ENCODE measurements around the gene CHRM1. TPM values are rescaled to one million over a fixed set of nuclear protein-coding genes. Genes with fewer than 3 reads are reported as not detected.

Gene CHRM1
- total RNA-seq, 1 donor from 2014 or later, result 0.29 TPM

DNA sequence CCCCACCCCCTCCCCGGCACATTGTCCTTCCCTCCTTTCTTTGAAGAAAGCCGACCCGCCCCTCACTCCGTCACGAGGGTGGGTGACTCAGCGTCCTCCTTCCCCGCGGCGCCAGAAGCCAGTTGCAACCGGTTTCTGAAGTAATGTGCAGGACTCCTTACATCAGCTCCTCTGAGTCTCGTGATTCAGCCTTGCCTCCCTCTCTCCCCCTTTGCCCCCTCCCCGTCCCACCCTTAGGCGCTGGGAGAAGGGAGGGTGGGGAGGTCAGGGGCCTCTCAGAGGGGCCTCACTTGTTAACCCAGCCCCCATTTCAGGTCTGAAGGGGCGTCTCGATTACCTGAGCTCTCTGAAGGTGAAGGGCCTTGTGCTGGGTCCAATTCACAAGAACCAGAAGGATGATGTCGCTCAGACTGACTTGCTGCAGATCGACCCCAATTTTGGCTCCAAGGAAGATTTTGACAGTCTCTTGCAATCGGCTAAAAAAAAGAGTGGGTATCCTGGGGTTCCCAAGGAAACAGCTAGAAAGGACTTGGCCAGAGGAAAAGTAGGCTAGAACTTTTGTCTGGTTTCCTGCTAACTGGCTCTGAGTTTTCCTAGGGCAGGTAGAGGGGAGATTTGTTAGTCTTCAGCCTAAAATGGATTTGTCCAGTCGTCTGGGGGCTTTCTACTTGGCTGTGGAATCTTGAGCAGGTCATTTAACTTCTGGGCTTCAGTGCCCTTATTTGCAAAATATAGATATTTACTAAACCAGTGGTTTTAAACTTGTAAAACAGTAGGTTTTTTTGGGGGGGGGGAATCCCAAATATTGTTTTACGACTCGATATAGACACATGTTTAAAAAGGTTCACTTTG is 39.4 kb downstream of the CHRM1 start:
- peak overlapping the region; percentile 100 for H3K27ac Mint-ChIP-seq
- H3K36me3 Mint-ChIP-seq, result peaks cover 41% of the 10 kb centered on the region
- TF ChIP-seq, protein P1, sequence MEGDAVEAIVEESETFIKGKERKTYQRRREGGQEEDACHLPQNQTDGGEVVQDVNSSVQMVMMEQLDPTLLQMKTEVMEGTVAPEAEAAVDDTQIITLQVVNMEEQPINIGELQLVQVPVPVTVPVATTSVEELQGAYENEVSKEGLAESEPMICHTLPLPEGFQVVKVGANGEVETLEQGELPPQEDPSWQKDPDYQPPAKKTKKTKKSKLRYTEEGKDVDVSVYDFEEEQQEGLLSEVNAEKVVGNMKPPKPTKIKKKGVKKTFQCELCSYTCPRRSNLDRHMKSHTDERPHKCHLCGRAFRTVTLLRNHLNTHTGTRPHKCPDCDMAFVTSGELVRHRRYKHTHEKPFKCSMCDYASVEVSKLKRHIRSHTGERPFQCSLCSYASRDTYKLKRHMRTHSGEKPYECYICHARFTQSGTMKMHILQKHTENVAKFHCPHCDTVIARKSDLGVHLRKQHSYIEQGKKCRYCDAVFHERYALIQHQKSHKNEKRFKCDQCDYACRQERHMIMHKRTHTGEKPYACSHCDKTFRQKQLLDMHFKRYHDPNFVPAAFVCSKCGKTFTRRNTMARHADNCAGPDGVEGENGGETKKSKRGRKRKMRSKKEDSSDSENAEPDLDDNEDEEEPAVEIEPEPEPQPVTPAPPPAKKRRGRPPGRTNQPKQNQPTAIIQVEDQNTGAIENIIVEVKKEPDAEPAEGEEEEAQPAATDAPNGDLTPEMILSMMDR (conservative IDR thresholded peaks at IDR 0.05), result no peak
- H3K4me3 Mint-ChIP-seq, result peak overlapping the region; percentile 100
- H3K9me3 Mint-ChIP-seq, result no peaks in the 10 kb centered on the region
- no peaks in the 10 kb centered on the region for H3K27me3 Mint-ChIP-seq
- H3K4me1 Mint-ChIP-seq (ENCODE audit: unreplicated experiment), result peaks cover 49% of the 10 kb centered on the region
- DNase-seq (ENCODE audit: extremely low spot score, unreplicated experiment), result peak; percentile 93

DNA sequence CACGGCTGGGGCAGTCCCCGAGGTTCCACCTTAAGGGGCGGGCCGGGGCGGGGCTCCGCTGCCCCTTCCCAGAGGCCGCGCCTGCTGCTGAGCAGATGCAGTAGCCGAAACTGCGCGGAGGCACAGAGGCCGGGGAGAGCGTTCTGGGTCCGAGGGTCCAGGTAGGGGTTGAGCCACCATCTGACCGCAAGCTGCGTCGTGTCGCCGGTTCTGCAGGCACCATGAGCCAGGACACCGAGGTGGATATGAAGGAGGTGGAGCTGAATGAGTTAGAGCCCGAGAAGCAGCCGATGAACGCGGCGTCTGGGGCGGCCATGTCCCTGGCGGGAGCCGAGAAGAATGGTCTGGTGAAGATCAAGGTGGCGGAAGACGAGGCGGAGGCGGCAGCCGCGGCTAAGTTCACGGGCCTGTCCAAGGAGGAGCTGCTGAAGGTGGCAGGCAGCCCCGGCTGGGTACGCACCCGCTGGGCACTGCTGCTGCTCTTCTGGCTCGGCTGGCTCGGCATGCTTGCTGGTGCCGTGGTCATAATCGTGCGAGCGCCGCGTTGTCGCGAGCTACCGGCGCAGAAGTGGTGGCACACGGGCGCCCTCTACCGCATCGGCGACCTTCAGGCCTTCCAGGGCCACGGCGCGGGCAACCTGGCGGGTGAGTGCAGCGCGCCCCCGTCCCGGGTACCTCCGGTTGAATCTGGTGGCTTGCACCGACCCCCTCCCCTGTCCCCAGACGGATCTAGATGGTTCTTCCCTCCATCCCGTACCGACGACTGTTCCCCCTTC is 40.2 kb downstream of the CHRM1 start, which contains the start of gene SLC3A2:
TSS of gene SLC3A2 (plus strand) at position 94 of the 776 bp plus-strand sequence. CDS start at position 222, 128 bp downstream.
- Mint-ChIP-seq H3K4me1 (ENCODE audit: unreplicated experiment) (peaks cover 49% of the 10 kb centered on the region), H3K36me3 (peaks cover 40% of the 10 kb centered on the region), H3K27me3 (no peaks in the 10 kb centered on the region)

DNA sequence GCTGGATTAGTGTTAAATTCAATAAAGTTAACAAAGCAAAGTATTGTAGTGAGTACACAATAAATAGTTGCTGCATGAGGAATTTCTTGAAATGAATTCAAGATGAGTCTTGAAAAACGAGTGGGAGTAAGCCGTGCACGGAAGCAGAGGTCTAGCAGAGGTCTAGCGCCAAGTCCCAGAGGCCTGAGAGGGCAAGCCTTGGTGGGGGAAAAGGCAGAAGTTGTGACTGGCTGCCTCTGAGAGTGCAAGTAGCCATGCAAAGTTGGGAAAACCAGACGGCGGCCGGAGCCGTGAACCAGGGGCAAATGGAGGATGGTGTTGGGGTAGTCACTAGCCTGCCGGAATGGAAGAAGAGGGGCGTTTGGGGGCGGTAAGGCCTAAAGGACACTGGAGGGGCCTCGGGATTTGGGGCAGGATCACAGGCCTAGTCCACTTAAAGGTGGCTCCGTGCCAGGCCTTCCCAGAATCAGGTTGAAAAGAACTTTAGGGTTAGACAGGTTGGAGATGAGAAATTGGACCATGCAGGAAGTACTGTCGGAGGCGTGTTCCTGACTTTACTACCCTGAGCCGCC is 40.8 kb downstream of the CHRM1 start:
- Mint-ChIP-seq H3K36me3 (peaks cover 35% of the 10 kb centered on the region), H3K4me3 (peak overlapping the region; percentile 100), H3K9me3 (no peaks in the 10 kb centered on the region), H3K27me3 (no peaks in the 10 kb centered on the region), H3K27ac (peak overlapping the region; percentile 100), H3K4me1 (ENCODE audit: unreplicated experiment) (peaks cover 45% of the 10 kb centered on the region)
- TF ChIP-seq, protein P1 (conservative IDR thresholded peaks at IDR 0.05), result no peak
- DNase-seq (ENCODE audit: extremely low spot score, unreplicated experiment), result no peak

More for the DNA sequence above, 40.2 kb downstream of the CHRM1 start, which contains the start of gene SLC3A2:
- Mint-ChIP-seq H3K27ac (peak within 1 kb of the TSS; percentile 100), H3K4me3 (peak within 1 kb of the TSS; percentile 100), H3K9me3 (no peaks in the 10 kb centered on the region)
- DNase-seq (ENCODE audit: extremely low spot score, unreplicated experiment), result peak; percentile 91
- TF ChIP-seq, protein P1 (conservative IDR thresholded peaks at IDR 0.05), result peak; percentile 72

GRCh38 chr11:62879235-62879978 is 41.8 kb downstream of the CHRM1 start:
- TF ChIP-seq, protein P1 (conservative IDR thresholded peaks at IDR 0.05), result no peak
- Mint-ChIP-seq H3K27ac (peak overlapping the region; percentile 100), H3K36me3 (peaks cover 30% of the 10 kb centered on the region), H3K4me3 (peak overlapping the region; percentile 100), H3K27me3 (no peaks in the 10 kb centered on the region), H3K9me3 (no peaks in the 10 kb centered on the region), H3K4me1 (ENCODE audit: unreplicated experiment) (peaks cover 40% of the 10 kb centered on the region)
- no peak for DNase-seq (ENCODE audit: extremely low spot score, unreplicated experiment)

- no peak for DNase-seq (ENCODE audit: extremely low spot score, unreplicated experiment)
- Mint-ChIP-seq H3K27ac (peak overlapping the region; percentile 76), H3K36me3 (peaks cover 9% of the 10 kb centered on the region), H3K27me3 (no peaks in the 10 kb centered on the region), H3K4me3 (no peak overlapping the region), H3K9me3 (no peaks in the 10 kb centered on the region), H3K4me1 (ENCODE audit: unreplicated experiment) (peaks cover 18% of the 10 kb centered on the region)
- TF ChIP-seq, protein P1 (conservative IDR thresholded peaks at IDR 0.05), result no peak
These were observed 44.5 kb downstream of the CHRM1 start for GRCh38 chr11:62876712-62877111.
